Activated CD4-positive, alpha-beta T cell treated with anti-CD3 and anti-CD28 coated beads, Interleukin-2, Interleukin-6, amounts not matched to agents 100 ng/mL and 50 ng/mL, durations not matched to agents 16 hours and 8 hours (primary cell): ENCODE data around the gene SHISAL1.
"Not testable (repeated sequence)": the region's sequence is repeated elsewhere in the genome, so short reads cannot be mapped to it uniquely, and the experiment has no call there.

Experiments used
- DNase-seq: peaks from one replicate; pipeline ENCODE4 v3.0.0-alpha.2; 2020

The SHISAL1 gene

GRCh38 chr22:44325718-44326490 is 13.2 kb upstream of the SHISAL1 start:
- DNase-seq, result no peak

DNA sequence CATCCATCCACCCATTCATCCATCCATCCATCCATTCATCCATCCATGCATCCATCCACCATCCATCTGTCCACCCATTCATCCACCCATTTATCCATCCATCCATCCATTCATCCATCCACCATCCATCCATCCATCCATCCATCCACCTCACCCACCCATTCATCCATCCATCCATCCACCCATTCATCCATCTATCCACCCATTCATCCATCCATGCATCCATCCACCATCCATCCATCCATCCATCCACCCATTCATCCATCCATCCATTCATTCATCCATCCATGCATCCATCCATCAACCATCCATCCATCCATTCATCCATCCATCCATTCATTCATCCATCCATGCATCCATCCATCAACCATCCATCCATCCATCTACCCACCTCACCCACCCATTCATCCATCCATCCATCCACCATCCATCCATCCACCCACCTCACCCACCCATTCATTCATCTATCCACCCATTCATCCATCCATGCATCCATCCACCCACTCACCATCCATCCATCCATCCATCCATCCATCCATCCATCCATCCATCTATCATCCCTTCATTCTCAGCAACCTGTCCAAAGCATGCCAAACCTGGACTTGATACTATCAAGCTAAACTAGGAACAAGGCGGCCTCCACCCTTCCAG is 10.5 kb upstream of the SHISAL1 start:
- not testable (repeated sequence) for DNase-seq

GRCh38 chr22:44319685-44320084 is 6.9 kb upstream of the SHISAL1 start:
- no peak for DNase-seq

DNA sequence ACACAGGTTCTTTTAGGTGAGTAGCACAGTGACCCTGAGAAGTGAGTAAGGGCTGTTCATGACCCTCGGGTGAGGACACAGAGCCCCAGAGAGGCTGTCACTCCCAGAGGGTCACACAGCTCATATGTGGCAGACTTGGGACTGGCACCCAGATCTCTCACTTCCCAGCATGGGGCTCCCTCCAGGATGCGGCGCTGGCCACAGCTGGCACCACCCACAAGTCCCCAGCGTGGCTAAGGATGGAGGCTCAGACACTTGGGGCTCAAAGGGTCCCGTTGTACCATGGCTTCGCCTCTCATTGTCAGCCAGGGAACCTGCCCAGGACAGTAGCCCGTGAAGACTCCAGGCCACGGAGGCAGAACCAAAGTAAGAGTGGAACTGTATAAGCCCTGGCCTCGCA is 6.0 kb upstream of the SHISAL1 start:
- DNase-seq, result no peak

GRCh38 chr22:44317886-44318637 is 5.3 kb upstream of the SHISAL1 start:
- no peak for DNase-seq

GRCh38 chr22:44317123-44317444 is 4.3 kb upstream of the SHISAL1 start:
- DNase-seq, result no peak

- DNase-seq, result no peak
These were observed 3.8 kb upstream of the SHISAL1 start for GRCh38 chr22:44316393-44317122.

DNA sequence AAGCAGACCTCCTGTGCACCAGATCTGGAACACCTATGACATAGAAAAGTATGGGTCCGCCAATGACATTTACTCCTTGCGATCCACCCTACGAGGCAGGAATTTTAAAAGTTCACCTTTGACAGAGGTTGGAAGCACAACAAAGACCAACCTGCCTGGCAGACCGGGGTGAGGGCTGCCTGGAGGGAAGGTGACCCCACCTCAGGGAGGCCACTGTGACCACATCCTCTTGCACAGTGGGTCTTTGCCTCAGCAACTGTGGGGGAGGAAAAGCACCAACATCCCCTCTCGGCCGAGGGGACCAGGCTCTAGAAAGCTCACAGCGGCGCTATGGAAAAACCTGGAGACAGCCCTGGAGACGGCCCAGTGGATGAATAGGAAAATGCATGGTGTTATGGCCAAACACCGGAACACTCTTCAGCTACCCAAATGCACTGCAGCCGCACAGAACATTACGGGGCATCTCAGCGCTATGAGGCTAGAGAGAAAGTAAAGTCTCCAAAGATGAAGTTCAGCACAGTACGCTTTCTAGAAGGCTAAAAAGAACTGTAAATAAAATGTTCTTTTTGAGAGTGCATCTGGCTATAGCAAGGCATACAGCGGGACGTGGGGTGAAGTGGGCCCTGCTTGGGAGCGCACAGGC is 1.8 kb upstream of the SHISAL1 start:
- DNase-seq, result no peak

- DNase-seq, result no peak
These were observed 745 bp upstream of the SHISAL1 start for GRCh38 chr22:44313385-44314006.

GRCh38 chr22:44311855-44312170 is 938 bp downstream of the SHISAL1 start:
- no peak for DNase-seq

GRCh38 chr22:44311104-44311854 is 1.5 kb downstream of the SHISAL1 start:
- DNase-seq, result no peak

- no peak for DNase-seq
These were observed 3.1 kb downstream of the SHISAL1 start for GRCh38 chr22:44309647-44310046.

- no peak for DNase-seq
These were observed 3.6 kb downstream of the SHISAL1 start for GRCh38 chr22:44309137-44309536.

DNA sequence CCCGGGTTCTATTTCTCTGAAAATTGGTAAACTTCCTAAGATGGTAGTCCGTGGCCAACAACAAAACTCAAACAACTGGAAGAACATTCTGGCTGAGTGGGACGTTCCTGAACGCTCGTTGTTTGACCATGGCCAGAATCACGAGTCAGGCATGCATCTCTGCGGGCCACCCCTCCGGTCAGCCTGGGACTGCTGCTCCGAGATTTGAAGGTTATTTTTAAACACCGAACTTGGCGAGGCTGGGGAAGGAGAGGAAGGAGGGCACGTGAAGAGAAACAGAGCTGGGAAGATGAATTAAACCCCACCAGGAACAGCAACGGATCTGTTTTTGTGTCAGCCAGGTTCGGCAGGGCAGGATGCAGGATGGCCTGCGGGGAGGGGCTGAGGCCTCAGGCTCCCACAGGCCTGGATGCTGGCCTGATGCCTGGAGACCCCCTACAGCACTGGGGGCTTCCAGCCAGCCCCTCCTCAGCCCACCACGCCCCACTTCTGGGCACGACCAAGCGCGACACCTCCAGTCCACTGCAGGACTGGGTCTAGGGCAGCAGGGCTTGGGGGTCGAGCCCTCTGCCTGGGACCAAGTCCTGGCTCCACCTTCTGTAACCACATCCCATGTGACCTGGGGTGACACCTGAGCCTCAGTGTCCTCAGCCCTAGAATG is 5.1 kb downstream of the SHISAL1 start:
- DNase-seq, result no peak

DNA sequence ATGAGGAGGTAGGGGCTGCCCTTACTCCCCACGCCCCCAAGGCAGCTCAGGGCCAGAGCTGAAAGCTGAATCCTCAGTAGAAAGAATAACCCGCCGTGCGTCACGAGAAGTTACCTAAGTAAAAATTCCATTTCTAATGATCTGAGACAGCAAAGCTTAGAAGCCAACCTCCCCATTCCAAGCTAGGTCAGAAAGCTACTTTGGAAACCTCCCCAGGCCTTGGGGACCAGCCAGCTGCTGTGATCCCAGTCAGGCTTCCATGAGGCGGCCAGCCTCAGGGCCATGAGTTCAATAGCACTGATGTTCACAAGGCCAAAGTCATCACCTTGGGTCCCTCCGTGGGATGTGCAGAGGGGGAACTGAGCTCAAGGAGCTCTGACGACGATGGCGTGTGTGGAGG is 6.9 kb downstream of the SHISAL1 start:
- DNase-seq, result no peak

DNA sequence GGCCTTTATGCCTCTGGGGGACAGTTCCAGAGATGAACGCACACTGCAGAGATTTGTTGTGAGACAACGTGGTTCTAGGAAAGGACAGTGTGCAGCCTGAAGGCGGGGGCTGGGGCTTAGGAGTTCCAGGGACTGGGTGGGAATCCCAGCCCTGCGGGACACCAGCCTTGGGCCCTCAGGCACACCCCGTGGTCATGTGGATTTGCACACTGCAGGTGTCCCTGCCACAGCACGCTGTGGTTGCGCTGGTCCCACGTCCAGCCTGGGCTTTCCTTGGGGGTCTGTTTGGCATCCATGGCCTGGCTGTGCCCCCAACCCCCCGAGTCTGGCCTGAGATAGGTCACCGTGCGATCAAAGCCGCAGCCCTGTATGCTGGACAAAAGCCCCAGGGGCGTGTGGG is 7.3 kb downstream of the SHISAL1 start:
- no peak for DNase-seq

DNA sequence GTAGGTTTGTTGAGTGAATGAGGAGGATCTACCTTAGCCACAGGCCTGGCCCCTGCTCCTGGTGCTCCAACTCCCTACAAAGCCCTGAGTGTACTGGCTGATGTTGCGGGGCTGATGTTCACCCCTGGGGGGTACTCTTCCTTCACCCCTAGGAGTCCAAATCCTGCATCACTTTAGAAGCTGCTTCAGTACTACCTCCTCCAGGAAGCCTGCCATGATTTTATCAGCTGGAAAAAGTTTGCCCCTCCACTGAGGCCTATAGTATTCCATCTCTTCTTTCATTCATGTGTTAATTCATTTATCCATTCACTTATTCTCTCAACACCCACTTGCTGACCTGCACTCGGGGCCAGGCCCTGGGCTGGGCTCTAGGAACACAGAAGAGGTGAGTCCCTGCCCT is 7.8 kb downstream of the SHISAL1 start:
- no peak for DNase-seq

DNA sequence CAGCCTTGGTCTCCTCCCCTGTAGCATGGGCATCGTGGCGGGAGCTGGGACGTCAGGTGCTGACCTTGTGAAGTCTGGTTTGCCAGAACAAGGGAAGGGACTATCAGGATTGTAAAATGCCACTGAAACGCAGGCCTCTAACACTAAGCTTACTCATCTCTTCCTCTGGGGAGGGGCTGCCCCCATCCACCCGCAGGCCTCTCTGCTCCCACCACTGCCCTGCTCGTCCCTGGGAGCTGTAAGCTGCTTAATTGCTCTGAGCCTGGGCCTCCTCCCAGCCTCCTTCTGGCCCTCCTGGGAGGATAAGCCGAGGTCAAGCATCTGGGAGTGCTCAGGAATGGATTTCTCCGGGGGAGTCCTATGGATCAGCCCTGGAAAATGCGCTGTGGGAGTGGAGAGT is 8.4 kb downstream of the SHISAL1 start:
- no peak for DNase-seq

DNA sequence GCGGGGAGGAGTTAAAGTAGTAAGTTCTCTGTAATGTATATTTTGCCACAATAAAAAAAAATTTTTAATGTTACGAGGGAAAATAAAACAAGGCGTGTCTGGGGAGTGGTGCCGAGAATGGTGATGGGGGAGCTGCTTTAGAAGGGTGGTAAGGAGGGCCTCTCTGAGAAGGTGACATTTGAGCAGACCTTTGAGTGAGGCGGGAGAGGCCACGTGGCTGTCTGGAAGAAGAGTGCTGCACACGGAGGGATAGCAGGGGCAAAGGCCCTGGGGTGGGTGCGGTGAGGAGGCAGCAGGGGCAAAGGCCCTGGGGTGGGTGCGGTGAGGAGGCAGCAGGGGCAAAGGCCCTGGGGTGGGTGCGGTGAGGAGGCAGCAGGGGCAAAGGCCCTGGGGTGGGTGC is 10.4 kb downstream of the SHISAL1 start:
- DNase-seq, result not testable (repeated sequence)

GRCh38 chr22:44301039-44301438 is 11.7 kb downstream of the SHISAL1 start:
- DNase-seq, result no peak

DNA sequence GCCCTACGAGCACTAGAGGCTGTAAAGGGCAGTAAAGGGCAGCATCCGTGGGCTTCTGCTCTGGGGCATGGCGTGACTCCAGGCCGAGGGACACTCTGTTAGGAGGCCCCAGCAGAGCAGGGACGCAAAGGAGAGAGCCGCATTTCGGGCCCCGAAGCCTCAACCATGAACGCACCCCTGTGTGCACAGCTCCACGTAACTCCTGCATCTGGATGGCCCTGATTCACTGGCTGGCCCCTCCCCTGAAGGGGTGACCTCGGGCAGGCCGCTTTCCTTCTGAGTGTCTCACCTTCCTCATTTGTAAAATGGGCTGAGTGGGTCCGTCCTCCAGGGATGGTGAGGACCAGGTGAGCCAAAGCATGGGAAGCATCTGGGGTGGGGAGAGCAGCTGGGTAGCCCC is 13.6 kb downstream of the SHISAL1 start:
- no peak for DNase-seq
